GM23338 (cell line): ENCODE results near the gene TYRP1. TPM values are rescaled to one million over a fixed set of nuclear protein-coding genes. Genes with fewer than 3 reads are reported as not detected.

Experiments
- EZH2 ChIP-seq: fragments of 200-600 bp; sonication (generic); IDR thresholded peaks from one replicate; pipeline ENCODE4 v1.8.0; 2017; ENCODE audit warnings: antibody characterized with exemption, mild to moderate bottlenecking, low read depth; ENCODE audit not compliant: unreplicated experiment
- JUNB ChIP-seq: IDR thresholded peaks from one replicate; pipeline ENCODE4 v1.6.1; 2016; ENCODE audit warnings: antibody characterized with exemption; ENCODE audit not compliant: unreplicated experiment
- NANOG ChIP-seq: IDR thresholded peaks from 2 replicates; pipeline ENCODE4 v1.6.1; 2016; ENCODE audit warnings: antibody characterized with exemption, borderline replicate concordance
- REST ChIP-seq: IDR thresholded peaks from one replicate; pipeline ENCODE4 v1.6.1; 2018; ENCODE audit warnings: antibody characterized with exemption; ENCODE audit not compliant: unreplicated experiment
- polyA plus RNA-seq: library from polyadenylated mRNA; unstranded; fragments of >200 nt; fragmentation: Nextera tagmentation; extraction: Ambion mirVana; gene quantifications from 2 replicates; pipeline ENCODE4 v1.2.1, GENCODE V29; 2016
- total RNA-seq: library from RNA; depleted of rRNA; stranded (reverse); fragments of >200 nt; shearing (Covaris generic); gene quantifications from 2 replicates; pipeline ENCODE4 v1.2.3, GENCODE V29; 2014; rRNA removed

TYRP1 gene
- total and polyA plus RNA-seq, 2 experiments from 2014 or later: not detected

GRCh38 chr9:12759761-12760160 lies 66.6 kb downstream of the TYRP1 start (continued):
- no peak for TF ChIP-seq NANOG
- no peak for TF ChIP-seq JUNB
- TF ChIP-seq REST: no peak
- TF ChIP-seq EZH2: no peak

Other genes with a start within 250 kb of the TYRP1 start
- gene LURAP1L, start 81.6 kb downstream of the TYRP1 start, total RNA-seq: 0.74 and 1.2 TPM in 2 replicates
- 0.68 and 1.6 TPM in 2 replicates for gene LURAP1L, start 81.6 kb downstream of the TYRP1 start, polyA plus RNA-seq